BLaER1 treated with 17β-estradiol and CSF1 and Interleukin-3, amounts not matched to agents 10 nM and 100 nM (cell line): Measurements from ENCODE around the gene MATN1.

Experiments used
- H3K27ac ChIP-seq, 11 experiments: shearing (Covaris generic); formaldehyde crosslinking; 2 replicates each; pipeline ENCODE4 v1.8.1; 2022
- H3K27me3 ChIP-seq, 11 experiments: shearing (Covaris generic); formaldehyde crosslinking; 2 replicates each; pipeline ENCODE4 v1.8.1; 2022
- H3K36me3 ChIP-seq, 11 experiments: shearing (Covaris generic); formaldehyde crosslinking; 2 replicates each; pipeline ENCODE4 v1.8.1; 2022
- H3K4me1 ChIP-seq, 10 experiments: shearing (Covaris generic); formaldehyde crosslinking; 2 replicates each; pipeline ENCODE4 v1.8.1; 2022
- H3K4me2 ChIP-seq, 11 experiments: shearing (Covaris generic); formaldehyde crosslinking; 2 replicates each; pipeline ENCODE4 v1.8.1; 2022
- H3K4me3 ChIP-seq, 10 experiments: shearing (Covaris generic); formaldehyde crosslinking; 2 replicates each; pipeline ENCODE4 v1.8.1; 2022
- H3K9ac ChIP-seq, 11 experiments: shearing (Covaris generic); formaldehyde crosslinking; 2 replicates each; pipeline ENCODE4 v1.8.1; 2022
- H3K9me3 ChIP-seq, 11 experiments: shearing (Covaris generic); formaldehyde crosslinking; replicated peaks in 1 of 11; 2 replicates each; pipeline ENCODE4 v1.8.1; 2022
- H4K20me1 ChIP-seq, 11 experiments: shearing (Covaris generic); formaldehyde crosslinking; 2 replicates each; pipeline ENCODE4 v1.8.1; 2022
- Cebpa-rat ChIP-seq, 11 experiments: shearing (Covaris generic); IDR thresholded peaks; 2 replicates each; pipeline ENCODE4 v1.8.1; 2022

The MATN1 gene

DNA sequence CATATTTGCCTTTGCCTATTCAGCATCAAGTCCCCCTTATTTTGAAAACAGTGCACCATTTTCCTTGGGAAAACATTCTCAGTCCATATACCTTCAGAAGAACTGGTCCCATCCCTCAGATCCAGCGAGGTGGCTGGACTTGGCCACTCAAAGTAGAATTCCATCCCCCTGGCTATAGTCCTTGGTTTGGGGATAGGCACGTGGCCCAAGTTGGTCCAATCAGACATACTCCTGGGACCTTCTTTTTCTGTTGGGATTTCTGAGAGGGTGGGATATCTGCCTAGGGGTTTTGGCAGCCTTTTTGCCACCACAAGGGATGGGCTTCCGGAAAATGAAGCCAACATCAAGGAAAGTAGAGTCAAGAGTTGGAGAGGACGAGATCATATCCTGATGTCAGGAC, 10.7 kb upstream of the MATN1 start:
- H3K9me3 ChIP-seq: peaks cover 0 to 9% (median 0%) of the 10 kb centered on the region in 11 experiments; a peak in 1 of 22 replicates
- peaks cover 67 to 96% (median 77%) of the 10 kb centered on the region in 11 experiments for H4K20me1 ChIP-seq
- peak overlapping the region in 9 of 11 experiments; percentile 11 to 99 (median 69); a peak in 17 of 22 replicates for H3K4me2 ChIP-seq
- TF ChIP-seq Cebpa-rat (IDR thresholded peaks at IDR 0.05): no peak
- H3K27ac ChIP-seq: peak overlapping the region in 6 of 11 experiments; percentile 2 to 78 (median 71); a peak in 10 of 22 replicates
- peak overlapping the region in 4 of 11 experiments; percentile 13 to 32 (median 28); a peak in 3 of 22 replicates for H3K9ac ChIP-seq
- no peak overlapping the region for H3K4me3 ChIP-seq
- peaks cover 85 to 100% (median 99%) of the 10 kb centered on the region in 10 experiments for H3K4me1 ChIP-seq
- H3K27me3 ChIP-seq: peaks cover 0 to 3% (median 0%) of the 10 kb centered on the region in 11 experiments; a peak in 1 of 22 replicates
- H3K36me3 ChIP-seq: peaks cover 68 to 69% (median 68%) of the 10 kb centered on the region in 11 experiments

DNA sequence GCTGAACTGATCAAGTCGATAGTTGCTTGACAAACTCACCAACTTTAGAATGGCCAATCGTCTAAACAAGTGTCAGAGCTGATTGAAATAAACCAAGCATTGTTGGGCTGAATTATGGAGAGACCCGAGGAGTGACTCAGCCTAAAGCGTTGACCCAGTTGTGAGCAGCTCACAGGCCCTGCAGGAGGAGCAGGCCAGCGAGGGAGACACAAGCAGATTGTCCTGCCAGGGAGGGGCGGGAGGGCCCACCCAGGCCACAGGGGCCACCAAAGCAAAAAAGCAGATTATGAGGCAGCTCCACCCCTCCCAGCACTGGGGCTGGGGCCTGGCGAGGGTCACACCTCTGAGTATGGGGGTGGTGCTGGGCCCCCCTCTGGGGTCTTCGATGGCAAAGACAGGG, 10.1 kb upstream of the MATN1 start:
- Histone ChIP-seq H4K20me1 (peaks cover 61 to 96% (median 76%) of the 10 kb centered on the region in 11 experiments), H3K36me3 (peaks cover 61 to 63% (median 62%) of the 10 kb centered on the region in 11 experiments), H3K27ac (peak overlapping the region in 6 of 11 experiments; percentile 50 to 78 (median 71); a peak in 11 of 22 replicates), H3K9me3 (peaks cover 0 to 3% (median 0%) of the 10 kb centered on the region in 11 experiments; a peak in 1 of 22 replicates), H3K27me3 (peaks cover 0 to 3% (median 0%) of the 10 kb centered on the region in 11 experiments; a peak in 1 of 22 replicates), H3K4me1 (peaks cover 85 to 100% (median 99%) of the 10 kb centered on the region in 10 experiments), H3K9ac (peak overlapping the region in 3 of 11 experiments; percentile 26 to 32 (median 31); a peak in 5 of 22 replicates), H3K4me2 (peak overlapping the region in 9 of 11 experiments; percentile 11 to 99 (median 69); a peak in 17 of 22 replicates), H3K4me3 (no peak overlapping the region)
- no peak for TF ChIP-seq Cebpa-rat (IDR thresholded peaks at IDR 0.05)

DNA sequence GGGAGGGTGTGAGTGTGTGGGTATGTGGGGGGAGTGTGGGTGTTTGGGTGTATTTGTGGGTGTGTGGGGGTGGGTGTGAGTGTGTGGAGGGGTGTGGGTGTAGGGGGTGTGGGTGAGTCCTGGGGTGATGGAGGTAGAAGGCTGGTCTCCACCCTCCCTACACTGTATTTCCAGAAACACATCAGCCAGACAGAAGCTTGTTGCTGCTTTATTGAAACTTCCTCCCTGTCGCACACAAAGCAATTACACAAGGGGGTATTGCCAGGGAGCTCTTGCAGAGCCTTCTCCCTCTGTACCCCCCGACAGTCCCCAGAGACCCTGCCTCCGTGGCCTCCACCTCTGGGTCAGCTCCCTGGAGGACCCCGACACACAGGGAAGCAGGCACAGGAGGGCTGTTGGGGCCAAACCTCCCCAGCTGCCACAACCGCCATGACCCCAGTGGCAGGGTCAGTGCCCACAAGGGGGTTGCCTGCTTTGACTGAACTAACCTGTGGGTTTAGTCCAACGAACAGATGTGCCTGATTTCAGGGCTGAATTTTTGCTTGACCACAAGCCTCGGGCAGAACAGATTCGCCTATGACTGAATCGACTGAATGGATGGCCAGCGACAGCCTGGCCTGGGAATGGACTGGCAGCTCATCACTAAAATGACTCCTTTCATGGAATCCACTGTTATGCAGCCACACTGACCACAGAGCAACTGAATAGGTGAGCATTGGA, 9.1 kb upstream of the MATN1 start:
- Histone ChIP-seq H3K4me2 (peak overlapping the region; percentile 35 to 99 (median 88); a peak in 21 of 22 replicates), H3K9ac (peak overlapping the region in 8 of 11 experiments; percentile 28 to 63 (median 55); a peak in 15 of 22 replicates), H3K4me1 (peaks cover 85 to 100% (median 99%) of the 10 kb centered on the region in 10 experiments), H3K27ac (peak overlapping the region in 10 of 11 experiments; percentile 34 to 78 (median 67); a peak in 18 of 22 replicates), H4K20me1 (peaks cover 51 to 93% (median 65%) of the 10 kb centered on the region in 11 experiments), H3K27me3 (peaks cover 0 to 3% (median 0%) of the 10 kb centered on the region in 11 experiments; a peak in 1 of 22 replicates), H3K9me3 (no peaks in the 10 kb centered on the region), H3K4me3 (0 out of 20 replicates have a peak overlapping the region, but pooled peaks of 1 of the 10 experiments have one; percentile 1), H3K36me3 (peaks cover 51 to 52% (median 51%) of the 10 kb centered on the region in 11 experiments)
- peak in 5 of 11 experiments; percentile 11 to 87 (median 55); a peak in 6 of 22 replicates for TF ChIP-seq Cebpa-rat (IDR thresholded peaks at IDR 0.05)

DNA sequence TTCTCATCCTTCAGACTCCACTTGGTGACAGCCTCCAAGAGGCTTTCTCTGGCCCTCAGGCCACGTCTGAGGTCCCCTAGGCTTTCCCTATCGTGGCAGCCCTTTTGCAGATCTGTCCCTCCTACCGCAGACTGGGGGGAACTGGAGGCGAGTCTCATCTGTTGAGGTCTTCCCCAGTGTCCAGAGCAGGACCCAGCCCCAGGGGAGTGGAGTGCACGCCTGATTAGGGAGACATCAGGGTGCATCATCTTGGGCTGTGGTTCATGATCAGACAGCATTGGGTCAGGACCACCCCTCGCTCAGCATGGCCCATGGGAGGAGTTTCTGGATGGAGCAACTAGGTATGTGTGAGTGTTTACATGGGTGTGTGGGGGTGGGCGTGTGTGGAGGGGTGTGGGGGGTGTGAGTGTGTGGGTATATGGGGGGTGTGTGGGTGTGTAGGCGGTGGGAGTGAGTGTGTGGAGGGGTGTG, 8.5 kb upstream of the MATN1 start:
- Histone ChIP-seq H3K36me3 (peaks cover 45 to 46% (median 45%) of the 10 kb centered on the region in 11 experiments), H3K27me3 (peaks cover 0 to 3% (median 0%) of the 10 kb centered on the region in 11 experiments; a peak in 1 of 22 replicates), H3K4me3 (no peak overlapping the region), H3K4me1 (peaks cover 87 to 100% (median 99%) of the 10 kb centered on the region in 10 experiments), H3K27ac (peak overlapping the region in 8 of 11 experiments; percentile 4 to 81 (median 70); a peak in 11 of 22 replicates), H3K9ac (peak overlapping the region in 6 of 11 experiments; percentile 30 to 76 (median 64); a peak in 8 of 22 replicates), H3K4me2 (peak overlapping the region; percentile 70 to 99 (median 90)), H3K9me3 (no peaks in the 10 kb centered on the region), H4K20me1 (peaks cover 45 to 91% (median 59%) of the 10 kb centered on the region in 11 experiments)
- TF ChIP-seq Cebpa-rat (IDR thresholded peaks at IDR 0.05): no peak

DNA sequence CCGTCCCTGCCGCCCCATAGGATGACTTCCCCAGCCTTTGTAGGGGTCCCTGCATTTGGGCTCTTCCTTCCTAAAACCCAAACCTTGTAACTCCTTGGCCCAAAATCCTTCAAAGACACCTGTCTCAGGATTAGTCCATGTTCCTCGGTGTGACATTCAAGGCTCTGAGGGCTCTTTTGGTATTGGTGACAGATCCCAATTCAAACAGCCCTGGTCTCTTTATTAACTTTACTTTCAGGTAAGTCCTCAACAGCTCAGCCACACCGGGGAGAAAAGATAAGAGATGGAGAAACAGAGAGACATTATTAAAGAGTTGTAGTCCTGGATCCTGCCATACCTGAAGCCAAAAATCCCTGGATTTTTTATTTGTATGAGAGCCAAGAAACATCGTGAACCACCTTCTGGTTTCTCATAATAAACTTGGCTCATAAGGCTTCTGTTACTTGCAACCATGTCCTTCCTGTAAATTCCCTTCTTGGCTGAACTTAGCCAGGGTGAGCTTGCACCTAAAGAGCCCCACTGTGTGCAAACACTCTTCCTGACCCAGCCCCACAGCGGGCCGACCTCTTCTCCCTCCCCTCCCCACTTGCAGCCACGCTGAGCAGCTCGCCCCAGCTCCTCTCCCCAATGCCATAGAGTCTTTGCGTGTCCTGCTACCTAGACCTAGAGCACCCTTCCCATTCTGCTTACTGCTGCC, 7.9 kb upstream of the MATN1 start:
- Histone ChIP-seq H3K4me1 (peaks cover 90 to 100% (median 99%) of the 10 kb centered on the region in 10 experiments), H4K20me1 (peaks cover 39 to 85% (median 54%) of the 10 kb centered on the region in 11 experiments), H3K9me3 (no peaks in the 10 kb centered on the region), H3K27me3 (peaks cover 0 to 3% (median 0%) of the 10 kb centered on the region in 11 experiments; a peak in 1 of 22 replicates), H3K4me2 (peak overlapping the region; percentile 70 to 99 (median 90)), H3K27ac (peak overlapping the region in 10 of 11 experiments; percentile 6 to 81 (median 70); a peak in 16 of 22 replicates), H3K36me3 (peaks cover 39 to 42% (median 39%) of the 10 kb centered on the region in 11 experiments), H3K9ac (peak overlapping the region in 10 of 11 experiments; percentile 15 to 76 (median 64); a peak in 16 of 22 replicates), H3K4me3 (peak overlapping the region in 5 of 10 experiments; percentile 3 to 54 (median 31); a peak in 2 of 20 replicates)
- TF ChIP-seq Cebpa-rat (IDR thresholded peaks at IDR 0.05): no peak

DNA sequence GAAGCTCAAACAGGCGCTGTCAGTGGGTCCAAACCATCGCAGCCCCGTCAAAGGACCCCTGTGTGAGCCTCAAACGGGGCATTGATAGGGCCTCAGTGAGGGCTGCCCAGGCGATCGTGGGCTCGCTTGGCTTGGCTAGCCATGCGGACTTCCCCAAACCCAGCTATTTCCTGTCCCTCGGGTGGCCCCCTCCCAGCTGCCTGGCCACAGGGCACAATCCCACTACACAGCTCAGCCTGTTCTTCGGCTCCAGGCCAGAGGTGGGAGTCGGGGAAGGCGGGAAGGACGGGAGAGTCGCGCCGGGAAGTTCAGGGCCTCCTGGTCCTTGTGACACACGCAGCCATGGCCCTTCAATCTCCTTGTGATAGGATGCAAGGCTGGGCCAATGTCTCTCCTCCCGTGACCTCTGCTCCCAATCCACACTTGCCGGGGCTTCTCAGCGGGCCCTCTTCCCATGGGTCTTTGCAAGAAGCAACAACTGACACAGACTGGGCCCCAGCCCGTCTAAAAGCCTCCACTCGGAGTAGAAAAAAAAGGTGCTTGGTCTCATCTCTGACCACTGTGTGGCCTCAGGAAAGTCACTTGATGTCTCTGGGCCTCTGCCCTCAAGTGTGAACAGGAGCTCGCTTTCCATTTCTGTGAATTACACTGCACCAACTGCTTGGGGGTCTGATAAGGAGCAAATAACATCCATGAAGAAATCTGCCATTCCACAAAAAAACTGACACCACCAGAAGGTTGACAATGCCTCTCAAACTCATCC, 7.1 kb upstream of the MATN1 start:
- Histone ChIP-seq H3K4me1 (peaks cover 86 to 100% (median 99%) of the 10 kb centered on the region in 10 experiments), H3K36me3 (peaks cover 32 to 39% (median 32%) of the 10 kb centered on the region in 11 experiments), H3K9ac (peak overlapping the region; percentile 15 to 76 (median 62); a peak in 19 of 22 replicates), H3K4me3 (peak overlapping the region in 7 of 10 experiments; percentile 3 to 54 (median 31); a peak in 12 of 20 replicates), H3K9me3 (no peaks in the 10 kb centered on the region), H3K27ac (peak overlapping the region; percentile 6 to 81 (median 69); a peak in 21 of 22 replicates), H3K27me3 (peaks cover 0 to 3% (median 0%) of the 10 kb centered on the region in 11 experiments; a peak in 1 of 22 replicates), H4K20me1 (peaks cover 31 to 78% (median 46%) of the 10 kb centered on the region in 11 experiments), H3K4me2 (peak overlapping the region; percentile 70 to 99 (median 90))
- no peak for TF ChIP-seq Cebpa-rat (IDR thresholded peaks at IDR 0.05)

DNA sequence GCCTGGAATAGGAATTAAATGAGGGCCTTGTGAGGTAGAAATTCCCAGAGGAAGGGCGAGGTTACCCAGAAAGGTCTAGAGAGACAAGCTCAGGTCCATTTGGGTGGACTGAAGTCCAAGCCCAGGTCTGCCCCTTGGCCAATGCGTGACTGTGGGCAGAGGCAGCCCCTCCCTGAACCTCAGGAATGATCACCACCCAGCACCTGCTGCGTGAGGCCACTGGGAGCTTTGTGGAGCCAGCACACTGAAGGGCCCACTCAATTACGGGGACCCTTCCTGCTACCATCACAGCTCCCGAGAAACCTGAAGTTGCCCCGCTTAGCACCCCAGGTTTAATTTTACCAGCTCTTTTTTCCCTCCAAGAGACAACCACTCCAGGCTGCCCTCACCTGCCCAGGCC, 6.5 kb upstream of the MATN1 start:
- Histone ChIP-seq H3K9ac (peak overlapping the region; percentile 15 to 76 (median 62); a peak in 19 of 22 replicates), H3K27ac (peak overlapping the region; percentile 6 to 81 (median 69); a peak in 20 of 22 replicates), H3K4me1 (peaks cover 80 to 100% (median 96%) of the 10 kb centered on the region in 10 experiments), H4K20me1 (peaks cover 25 to 72% (median 40%) of the 10 kb centered on the region in 11 experiments; a peak in 21 of 22 replicates), H3K27me3 (peaks cover 0 to 3% (median 0%) of the 10 kb centered on the region in 11 experiments; a peak in 1 of 22 replicates), H3K4me3 (peak overlapping the region in 6 of 10 experiments; percentile 14 to 54 (median 34); a peak in 8 of 20 replicates), H3K9me3 (no peaks in the 10 kb centered on the region), H3K4me2 (peak overlapping the region; percentile 70 to 99 (median 90)), H3K36me3 (peaks cover 25 to 39% (median 26%) of the 10 kb centered on the region in 11 experiments)
- no peak for TF ChIP-seq Cebpa-rat (IDR thresholded peaks at IDR 0.05)
